GM19238 (cell line): ENCODE results near the gene TYW1B.
"Not testable (repeated sequence)": the region's sequence is repeated elsewhere in the genome, so short reads cannot be mapped to it uniquely, and the experiment has no call there.

Experiments used
- DNase-seq: peaks from one replicate; pipeline ENCODE4 v3.0.0; 2011; ENCODE audit warnings: low spot score; ENCODE audit not compliant: insufficient read length

Gene TYW1B

GRCh38 chr7:72700548-72700947 is 127.5 kb downstream of the TYW1B start:
- DNase-seq = not testable (repeated sequence)

GRCh38 chr7:72697066-72697465 is 130.9 kb downstream of the TYW1B start:
- DNase-seq = not testable (repeated sequence)

- DNase-seq = not testable (repeated sequence)
Measured at GRCh38 chr7:72696643-72697042, 131.4 kb downstream of the TYW1B start.

- not testable (repeated sequence) for DNase-seq
Measured at GRCh38 chr7:72695482-72695881, 132.5 kb downstream of the TYW1B start.

GRCh38 chr7:72691442-72691841 is 136.6 kb downstream of the TYW1B start:
- DNase-seq = not testable (repeated sequence)

GRCh38 chr7:72690177-72690576 is 137.8 kb downstream of the TYW1B start:
- not testable (repeated sequence) for DNase-seq

- not testable (repeated sequence) for DNase-seq
Measured at GRCh38 chr7:72689344-72689743, 138.7 kb downstream of the TYW1B start.

GRCh38 chr7:72681211-72681610 is 146.8 kb downstream of the TYW1B start:
- DNase-seq = not testable (repeated sequence)

GRCh38 chr7:72676880-72677279 is 151.1 kb downstream of the TYW1B start:
- DNase-seq = not testable (repeated sequence)

GRCh38 chr7:72676086-72676690 is 151.8 kb downstream of the TYW1B start:
- DNase-seq = not testable (repeated sequence)

- not testable (repeated sequence) for DNase-seq
Measured at GRCh38 chr7:72675686-72676085, 152.3 kb downstream of the TYW1B start.

GRCh38 chr7:72674394-72674793 is 153.6 kb downstream of the TYW1B start:
- DNase-seq = no peak

- not testable (repeated sequence) for DNase-seq
Measured at GRCh38 chr7:72670850-72671249, 157.2 kb downstream of the TYW1B start.

- DNase-seq = not testable (repeated sequence)
Measured at GRCh38 chr7:72668435-72668834, 159.6 kb downstream of the TYW1B start.

GRCh38 chr7:72667049-72667448 is 161.0 kb downstream of the TYW1B start:
- DNase-seq = not testable (repeated sequence)

GRCh38 chr7:72648574-72648973 is 179.4 kb downstream of the TYW1B start:
- not testable (repeated sequence) for DNase-seq

- DNase-seq = not testable (repeated sequence)
Measured at GRCh38 chr7:72643708-72644107, 184.3 kb downstream of the TYW1B start.

- not testable (repeated sequence) for DNase-seq
Measured at GRCh38 chr7:72641485-72642248, 186.3 kb downstream of the TYW1B start.

GRCh38 chr7:72640740-72641139 is 187.3 kb downstream of the TYW1B start:
- DNase-seq = not testable (repeated sequence)

- not testable (repeated sequence) for DNase-seq
Measured at GRCh38 chr7:72635273-72635908, 192.6 kb downstream of the TYW1B start.

GRCh38 chr7:72632765-72633292 is 195.2 kb downstream of the TYW1B start:
- not testable (repeated sequence) for DNase-seq

- not testable (repeated sequence) for DNase-seq
Measured at GRCh38 chr7:72628375-72628774, 199.6 kb downstream of the TYW1B start.
